Measurements from ENCODE around the gene PAQR6.
"Not testable (repeated sequence)": the region's sequence is repeated elsewhere in the genome, so short reads cannot be mapped to it uniquely, and the experiment has no call there.

PAQR6 gene

GRCh38 chr1:156229809-156230472 lies 17.9 kb downstream of the PAQR6 start:
- no peak for DNase-seq

GRCh38 chr1:156228501-156228900 lies 19.4 kb downstream of the PAQR6 start:
- no peak for DNase-seq

GRCh38 chr1:156226782-156227181 lies 21.1 kb downstream of the PAQR6 start:
- DNase-seq: no peak

GRCh38 chr1:156226116-156226538 lies 21.7 kb downstream of the PAQR6 start:
- DNase-seq: no peak

- DNase-seq: no peak
Measured at GRCh38 chr1:156225677-156226014, 22.2 kb downstream of the PAQR6 start.

- DNase-seq: no peak
Measured at GRCh38 chr1:156221986-156222692, 25.7 kb downstream of the PAQR6 start.

- no peak for DNase-seq
Measured at GRCh38 chr1:156220226-156220625, 27.6 kb downstream of the PAQR6 start.

- DNase-seq: no peak
Measured at GRCh38 chr1:156217871-156218270, 30.0 kb downstream of the PAQR6 start.

GRCh38 chr1:156216361-156217086 lies 31.3 kb downstream of the PAQR6 start:
- not testable (repeated sequence) for DNase-seq

- peak; percentile 23 for DNase-seq
Measured at GRCh38 chr1:156214024-156214748, 33.7 kb downstream of the PAQR6 start.

- no peak for DNase-seq
Measured at GRCh38 chr1:156213644-156213966, 34.3 kb downstream of the PAQR6 start.

GRCh38 chr1:156212833-156213643 lies 34.8 kb downstream of the PAQR6 start, which contains the start of gene PMF1:
Gene PMF1, plus strand, starts transcription at chr1:156213007. Its CDS starts 9 bp downstream, at chr1:156213016.
- peak; percentile 99 for DNase-seq

GRCh38 chr1:156212130-156212529 lies 35.7 kb downstream of the PAQR6 start:
- DNase-seq: no peak

GRCh38 chr1:156211243-156211642 lies 36.6 kb downstream of the PAQR6 start:
- no peak for DNase-seq

GRCh38 chr1:156204686-156205085 lies 43.2 kb downstream of the PAQR6 start:
- DNase-seq: no peak

- no peak for DNase-seq
Measured at GRCh38 chr1:156203331-156203730, 44.5 kb downstream of the PAQR6 start.

GRCh38 chr1:156200044-156200443 lies 47.8 kb downstream of the PAQR6 start:
- DNase-seq: no peak

- DNase-seq: no peak
Measured at GRCh38 chr1:156198831-156199349, 49.0 kb downstream of the PAQR6 start.

- DNase-seq: no peak
Measured at GRCh38 chr1:156196445-156196844, 51.4 kb downstream of the PAQR6 start.

GRCh38 chr1:156195853-156196252 lies 52.0 kb downstream of the PAQR6 start:
- DNase-seq: peak; percentile 25

- peak; percentile 45 for DNase-seq
Measured at GRCh38 chr1:156194300-156194652, 53.6 kb downstream of the PAQR6 start.
